Neural progenitor cell (in vitro differentiated cells): ENCODE measurements around the gene ZNF518B. TPM values are rescaled to one million over a fixed set of nuclear protein-coding genes. Genes with fewer than 3 reads are reported as not detected.

Experiments used
- DNase-seq: peaks from one replicate; pipeline ENCODE4 v3.0.0-alpha.2; 2016; ENCODE audit warnings: low spot score
- H2AFZ ChIP-seq: fragments of 200-600 bp; sonication (generic); replicated peaks from 2 replicates; pipeline ENCODE4 v1.6.1; 2016; ENCODE audit warnings: antibody characterized with exemption
- H3F3A ChIP-seq: fragments of 200-600 bp; sonication (generic); 2 replicates; pipeline ENCODE4 v1.6.1; 2016; ENCODE audit warnings: antibody characterized with exemption, low read depth
- H3K27ac ChIP-seq: fragments of 200-600 bp; sonication (generic); 2 replicates; pipeline ENCODE4 v1.5.1; 2016; ENCODE audit warnings: mild to moderate bottlenecking
- H3K27me3 ChIP-seq: fragments of 200-600 bp; sonication (generic); 2 replicates; pipeline ENCODE4 v1.6.1; 2016; ENCODE audit warnings: mild to moderate bottlenecking, moderate library complexity
- H3K36me3 ChIP-seq: fragments of 200-600 bp; sonication (generic); 2 replicates; pipeline ENCODE4 v1.5.1; 2016
- H3K4me1 ChIP-seq: fragments of 200-600 bp; sonication (generic); 2 replicates; pipeline ENCODE4 v1.6.1; 2016; ENCODE audit warnings: mixed run types
- H3K4me2 ChIP-seq: fragments of 200-600 bp; sonication (generic); 2 replicates; pipeline ENCODE4 v1.6.1; 2016
- H3K4me3 ChIP-seq: fragments of 200-600 bp; sonication (generic); 2 replicates; pipeline ENCODE4 v1.5.1; 2016
- H3K79me2 ChIP-seq: fragments of 200-600 bp; sonication (generic); 2 replicates; pipeline ENCODE4 v1.6.1; 2016; ENCODE audit warnings: low read depth
- H3K9ac ChIP-seq: fragments of 200-600 bp; sonication (generic); 2 replicates; pipeline ENCODE4 v1.6.1; 2016
- H3K9me3 ChIP-seq: fragments of 200-600 bp; sonication (generic); 2 replicates; pipeline ENCODE4 v1.5.1; 2016; ENCODE audit warnings: low read depth
- H4K20me1 ChIP-seq: fragments of 200-600 bp; sonication (generic); 2 replicates; pipeline ENCODE4 v1.6.1; 2016; ENCODE audit warnings: low read depth
- H3K27ac Mint-ChIP-seq: 3 replicates; pipeline ENCODE4 v1.8.0; 2021; ENCODE audit warnings: mixed read lengths
- H3K27me3 Mint-ChIP-seq: 2 replicates; pipeline ENCODE4 v1.8.0; 2022; ENCODE audit warnings: low read depth, mild to moderate bottlenecking, inconsistent platforms, moderate library complexity, mixed read lengths; ENCODE audit not compliant: insufficient read depth
- H3K36me3 Mint-ChIP-seq: 3 replicates; pipeline ENCODE4 v1.8.0; 2021; ENCODE audit warnings: mixed read lengths
- H3K4me1 Mint-ChIP-seq: 3 replicates; pipeline ENCODE4 v1.8.0; 2021; ENCODE audit warnings: mixed read lengths
- H3K4me3 Mint-ChIP-seq: 3 replicates; pipeline ENCODE4 v1.8.0; 2021; ENCODE audit warnings: mild to moderate bottlenecking, moderate library complexity, mixed read lengths
- H3K9me3 Mint-ChIP-seq: 3 replicates; pipeline ENCODE4 v1.8.0; 2020; ENCODE audit warnings: mixed read lengths
- CTCF ChIP-seq: fragments of 200-600 bp; sonication (generic); IDR thresholded peaks from 2 replicates; pipeline ENCODE4 v1.5.1; 2017; ENCODE audit warnings: antibody characterized with exemption, mild to moderate bottlenecking
- EZH2 ChIP-seq: fragments of 200-600 bp; sonication (generic); IDR thresholded peaks from 2 replicates; pipeline ENCODE4 v1.6.1; 2017; ENCODE audit warnings: antibody characterized with exemption, mild to moderate bottlenecking, moderate library complexity
- EZH2phosphoT487 ChIP-seq: fragments of 200-600 bp; sonication (generic); IDR thresholded peaks from 2 replicates; pipeline ENCODE4 v1.6.1; 2017; ENCODE audit warnings: antibody characterized with exemption
- total RNA-seq: library from RNA; depleted of rRNA; stranded (reverse); fragments of >200 nt; gene quantifications from 2 replicates; pipeline ENCODE4 v1.2.3, GENCODE V29; 2015; ENCODE audit warnings: low replicate concordance

Gene ZNF518B
- total RNA-seq, 1 donor from 2014 or later = 158 TPM

- Histone ChIP-seq H4K20me1 (no peaks in the 10 kb centered on the region), H2AFZ (peak overlapping the region; percentile 66), H3K79me2 (no peaks in the 10 kb centered on the region), H3K4me1 (no peaks in the 10 kb centered on the region), H3K4me2 (no peak overlapping the region), H3F3A (no peaks in the 10 kb centered on the region), H3K27me3 (no peaks in the 10 kb centered on the region), H3K36me3 (no peaks in the 10 kb centered on the region), H3K4me3 (no peak overlapping the region), H3K27ac (no peak overlapping the region), H3K9me3 (no peaks in the 10 kb centered on the region), H3K9ac (no peak overlapping the region)
- peaks cover 4% of the 10 kb centered on the region for H3K4me1 Mint-ChIP-seq
- TF ChIP-seq CTCF (peak; percentile 72), EZH2 (no peak)
- DNase-seq = peak; percentile 56
- no peaks in the 10 kb centered on the region for H3K36me3 Mint-ChIP-seq
- H3K4me3 Mint-ChIP-seq = no peak overlapping the region
- no peaks in the 10 kb centered on the region for H3K9me3 Mint-ChIP-seq
- H3K27me3 Mint-ChIP-seq = no peaks in the 10 kb centered on the region
- no peak overlapping the region for H3K27ac Mint-ChIP-seq
Measured at GRCh38 chr4:10403633-10404445, 53.4 kb downstream of the ZNF518B start.

GRCh38 chr4:10395971-10396580, 61.1 kb downstream of the ZNF518B start:
- Histone ChIP-seq H3K9me3 (no peaks in the 10 kb centered on the region), H3K79me2 (no peaks in the 10 kb centered on the region), H3K36me3 (no peaks in the 10 kb centered on the region), H3K4me1 (no peaks in the 10 kb centered on the region), H3K4me3 (no peak overlapping the region), H3K4me2 (no peak overlapping the region), H3F3A (no peaks in the 10 kb centered on the region), H3K27me3 (no peaks in the 10 kb centered on the region), H3K9ac (no peak overlapping the region), H3K27ac (no peak overlapping the region), H4K20me1 (no peaks in the 10 kb centered on the region), H2AFZ (no peak overlapping the region)
- Mint-ChIP-seq H3K4me3 (no peak overlapping the region), H3K36me3 (no peaks in the 10 kb centered on the region), H3K4me1 (no peaks in the 10 kb centered on the region), H3K27me3 (no peaks in the 10 kb centered on the region), H3K9me3 (peaks cover 3% of the 10 kb centered on the region), H3K27ac (no peak overlapping the region)
- TF ChIP-seq EZH2 = no peak
- no peak for TF ChIP-seq EZH2phosphoT487
- no peak for DNase-seq

Other genes with a start within 250 kb of the ZNF518B start
- not detected in 2 replicates for gene CLNK, start 227.3 kb upstream of the ZNF518B start, total RNA-seq